ENCODE results near the gene OR52B6. TPM values are rescaled to one million over a fixed set of nuclear protein-coding genes. Genes with fewer than 3 reads are reported as not detected.

Gene OR52B6
- total RNA-seq, 1 donor from 2014 or later = not detected

DNA sequence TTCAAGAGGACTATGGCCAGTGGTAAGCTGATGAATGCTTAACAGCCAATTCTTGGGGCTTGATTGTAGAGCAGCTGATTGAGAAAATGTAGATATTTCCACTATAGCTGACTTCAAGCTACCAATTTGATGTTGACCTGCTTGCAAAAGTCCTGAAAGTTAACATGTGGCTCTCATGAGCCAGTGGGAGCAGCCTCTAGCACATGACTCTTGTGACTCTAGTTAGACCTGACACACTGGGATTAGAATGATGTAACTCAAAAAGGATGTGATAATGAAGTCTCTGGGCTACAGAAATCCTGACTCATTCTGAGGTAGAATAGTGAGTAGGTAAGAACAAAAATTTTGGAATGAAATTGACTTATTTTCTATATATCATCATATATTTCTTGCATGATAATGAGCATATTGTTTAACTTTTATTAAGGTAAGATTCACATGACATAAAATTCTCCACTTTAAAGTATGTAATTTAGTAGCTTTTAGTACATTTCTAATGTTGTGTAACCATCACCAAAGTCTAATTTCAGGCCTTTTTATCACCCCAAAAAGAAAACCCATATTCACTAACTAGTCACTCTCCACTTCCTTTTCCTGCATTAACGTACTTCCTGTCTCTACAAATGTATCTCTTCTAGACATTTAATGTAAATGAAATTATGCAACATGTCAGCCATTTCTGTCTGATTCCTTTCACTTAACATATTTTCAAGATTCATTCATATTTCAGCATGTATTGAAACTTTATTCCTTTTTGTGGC lies 16.2 kb upstream of the OR52B6 start:
- Histone ChIP-seq H3K4me3 (no peak overlapping the region), H3K4me2 (no peak overlapping the region), H3K27me3 (no peaks in the 10 kb centered on the region), H3K79me2 (ENCODE audit: low read depth) (no peaks in the 10 kb centered on the region), H3K36me3 (no peaks in the 10 kb centered on the region), H2AFZ (replicated peaks) (no peak overlapping the region), H4K20me1 (ENCODE audit: low read depth) (no peaks in the 10 kb centered on the region), H3K27ac (no peak overlapping the region), H3K9me3 (ENCODE audit: low read depth) (no peaks in the 10 kb centered on the region), H3K4me1 (no peaks in the 10 kb centered on the region), H3K9ac (no peak overlapping the region), H3F3A (ENCODE audit: low read depth) (no peaks in the 10 kb centered on the region)
- no peak for DNase-seq (ENCODE audit: low spot score)
- Mint-ChIP-seq H3K9me3 (no peaks in the 10 kb centered on the region), H3K4me1 (peaks cover 3% of the 10 kb centered on the region), H3K27me3 (ENCODE audit: insufficient read depth, low read depth) (no peaks in the 10 kb centered on the region), H3K36me3 (no peaks in the 10 kb centered on the region), H3K4me3 (no peak overlapping the region), H3K27ac (no peak overlapping the region)
- TF ChIP-seq, protein P1, sequence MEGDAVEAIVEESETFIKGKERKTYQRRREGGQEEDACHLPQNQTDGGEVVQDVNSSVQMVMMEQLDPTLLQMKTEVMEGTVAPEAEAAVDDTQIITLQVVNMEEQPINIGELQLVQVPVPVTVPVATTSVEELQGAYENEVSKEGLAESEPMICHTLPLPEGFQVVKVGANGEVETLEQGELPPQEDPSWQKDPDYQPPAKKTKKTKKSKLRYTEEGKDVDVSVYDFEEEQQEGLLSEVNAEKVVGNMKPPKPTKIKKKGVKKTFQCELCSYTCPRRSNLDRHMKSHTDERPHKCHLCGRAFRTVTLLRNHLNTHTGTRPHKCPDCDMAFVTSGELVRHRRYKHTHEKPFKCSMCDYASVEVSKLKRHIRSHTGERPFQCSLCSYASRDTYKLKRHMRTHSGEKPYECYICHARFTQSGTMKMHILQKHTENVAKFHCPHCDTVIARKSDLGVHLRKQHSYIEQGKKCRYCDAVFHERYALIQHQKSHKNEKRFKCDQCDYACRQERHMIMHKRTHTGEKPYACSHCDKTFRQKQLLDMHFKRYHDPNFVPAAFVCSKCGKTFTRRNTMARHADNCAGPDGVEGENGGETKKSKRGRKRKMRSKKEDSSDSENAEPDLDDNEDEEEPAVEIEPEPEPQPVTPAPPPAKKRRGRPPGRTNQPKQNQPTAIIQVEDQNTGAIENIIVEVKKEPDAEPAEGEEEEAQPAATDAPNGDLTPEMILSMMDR (IDR thresholded peaks at IDR 0.05) = no peak
- TF ChIP-seq EZH2phosphoT487 (IDR thresholded peaks at IDR 0.05) (no peak), EZH2 (IDR thresholded peaks at IDR 0.05) (no peak)

DNA sequence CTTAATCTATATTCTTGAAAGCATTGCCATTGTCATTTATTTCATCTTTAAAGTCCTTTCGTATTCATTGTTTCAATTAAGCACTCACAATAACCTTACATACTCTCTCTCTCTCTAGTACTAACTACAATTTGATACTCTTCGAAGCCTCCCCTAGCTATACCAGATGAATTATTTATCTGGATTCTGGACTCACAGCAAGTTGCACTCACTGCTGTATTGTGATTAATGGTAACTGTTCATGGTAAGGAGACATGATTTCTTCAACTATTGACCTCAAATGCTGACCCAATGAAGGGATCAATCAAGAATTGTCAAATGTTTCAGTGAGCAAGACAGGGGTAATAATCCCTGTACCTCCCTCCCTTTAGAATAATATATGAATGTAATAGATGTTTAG lies 6.0 kb upstream of the OR52B6 start:
- Mint-ChIP-seq H3K4me1 (no peaks in the 10 kb centered on the region), H3K36me3 (no peaks in the 10 kb centered on the region), H3K27ac (no peak overlapping the region), H3K27me3 (ENCODE audit: insufficient read depth, low read depth) (no peaks in the 10 kb centered on the region), H3K9me3 (no peaks in the 10 kb centered on the region), H3K4me3 (no peak overlapping the region)
- no peak overlapping the region for H3K4me3 ChIP-seq
- no peaks in the 10 kb centered on the region for H3K27me3 ChIP-seq
- no peak for DNase-seq (ENCODE audit: low spot score)
- no peak overlapping the region for H3K4me2 ChIP-seq
- H4K20me1 ChIP-seq (ENCODE audit: low read depth) = no peaks in the 10 kb centered on the region
- no peaks in the 10 kb centered on the region for H3K36me3 ChIP-seq
- no peak overlapping the region for H3K9ac ChIP-seq
- no peak overlapping the region for H2AFZ ChIP-seq (replicated peaks)
- H3K9me3 ChIP-seq (ENCODE audit: low read depth) = no peaks in the 10 kb centered on the region
- H3K4me1 ChIP-seq = no peaks in the 10 kb centered on the region
- no peaks in the 10 kb centered on the region for H3K79me2 ChIP-seq (ENCODE audit: low read depth)
- no peaks in the 10 kb centered on the region for H3F3A ChIP-seq (ENCODE audit: low read depth)
- H3K27ac ChIP-seq = no peak overlapping the region
- TF ChIP-seq, protein P1 (IDR thresholded peaks at IDR 0.05) = no peak
- TF ChIP-seq EZH2phosphoT487 (IDR thresholded peaks at IDR 0.05) (no peak), EZH2 (IDR thresholded peaks at IDR 0.05) (no peak)

DNA sequence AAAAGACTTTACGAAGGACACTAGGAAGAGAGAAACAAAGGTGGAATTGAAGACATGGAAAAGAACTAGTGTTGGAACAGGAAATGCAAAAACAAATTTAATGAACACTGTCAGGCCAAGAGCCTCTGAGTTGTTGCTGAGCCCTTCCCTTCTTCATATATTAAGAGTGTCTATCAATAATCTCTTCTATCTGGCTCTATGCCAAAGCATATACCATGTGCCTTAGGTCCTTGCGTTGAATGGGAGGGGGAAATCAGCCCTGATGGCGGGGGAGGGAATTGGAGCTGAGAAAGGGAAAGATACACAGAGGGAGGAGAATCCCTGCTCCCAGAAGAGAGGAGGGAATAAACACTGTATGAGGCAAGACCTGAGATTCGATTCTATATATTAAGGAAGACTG lies 5.5 kb upstream of the OR52B6 start:
- no peak overlapping the region for H2AFZ ChIP-seq (replicated peaks)
- Mint-ChIP-seq H3K9me3 (no peaks in the 10 kb centered on the region), H3K4me1 (no peaks in the 10 kb centered on the region), H3K4me3 (no peak overlapping the region), H3K27ac (no peak overlapping the region), H3K36me3 (no peaks in the 10 kb centered on the region), H3K27me3 (ENCODE audit: insufficient read depth, low read depth) (no peaks in the 10 kb centered on the region)
- no peak for DNase-seq (ENCODE audit: low spot score)
- no peak overlapping the region for H3K9ac ChIP-seq
- no peaks in the 10 kb centered on the region for H3K79me2 ChIP-seq (ENCODE audit: low read depth)
- no peaks in the 10 kb centered on the region for H3K27me3 ChIP-seq
- no peaks in the 10 kb centered on the region for H3K9me3 ChIP-seq (ENCODE audit: low read depth)
- no peak overlapping the region for H3K27ac ChIP-seq
- H3K36me3 ChIP-seq = no peaks in the 10 kb centered on the region
- no peaks in the 10 kb centered on the region for H4K20me1 ChIP-seq (ENCODE audit: low read depth)
- no peak overlapping the region for H3K4me3 ChIP-seq
- no peaks in the 10 kb centered on the region for H3F3A ChIP-seq (ENCODE audit: low read depth)
- no peak overlapping the region for H3K4me2 ChIP-seq
- TF ChIP-seq EZH2 (IDR thresholded peaks at IDR 0.05) (no peak), EZH2phosphoT487 (IDR thresholded peaks at IDR 0.05) (no peak)
- TF ChIP-seq, protein P1 (IDR thresholded peaks at IDR 0.05) = no peak
- H3K4me1 ChIP-seq = no peaks in the 10 kb centered on the region

All from neural progenitor cell (in vitro differentiated cells).